ENCODE measurements around the gene ZNF157.
"Not testable (repeated sequence)": the region's sequence is repeated elsewhere in the genome, so short reads cannot be mapped to it uniquely, and the experiment has no call there.

The ZNF157 gene

GRCh38 chrX:47370278-47370677 lies at the start of gene ZNF157:
TSS of gene ZNF157 (plus strand) at chrX:47370578. CDS start at chrX:47370669, 91 bp downstream.
- no peak for DNase-seq (ENCODE audit: low read depth)

GRCh38 chrX:47321386-47321785 lies 49.0 kb upstream of the ZNF157 start:
- no peak for DNase-seq (ENCODE audit: low read depth)

DNA sequence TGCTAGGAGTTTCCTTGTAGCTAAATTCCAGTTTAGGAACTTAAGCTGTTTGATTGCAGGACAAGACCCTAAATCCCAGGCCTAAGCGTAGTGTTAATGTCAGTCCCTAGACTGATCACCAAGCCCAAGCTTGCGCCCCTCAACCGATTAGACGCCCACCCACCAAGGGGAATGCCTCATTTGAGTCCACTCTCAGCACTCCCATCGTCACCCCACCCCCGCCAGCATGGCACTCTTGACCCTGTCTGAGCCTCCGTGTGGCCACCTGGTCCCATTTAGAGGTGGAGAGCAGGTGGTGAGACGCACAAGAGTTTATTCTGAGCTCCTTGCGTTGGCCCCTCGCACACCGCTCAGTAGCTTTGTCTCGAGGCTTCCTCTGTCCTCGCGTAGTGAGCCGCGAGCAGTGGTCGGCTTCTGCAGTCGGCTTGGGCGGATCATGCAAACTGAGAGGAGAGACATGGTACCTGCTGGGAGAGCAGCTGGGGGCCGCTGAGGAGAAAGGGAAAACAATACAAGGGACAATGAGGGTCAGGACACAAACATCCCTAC lies 48.5 kb upstream of the ZNF157 start:
- DNase-seq (ENCODE audit: low read depth): no peak

DNA sequence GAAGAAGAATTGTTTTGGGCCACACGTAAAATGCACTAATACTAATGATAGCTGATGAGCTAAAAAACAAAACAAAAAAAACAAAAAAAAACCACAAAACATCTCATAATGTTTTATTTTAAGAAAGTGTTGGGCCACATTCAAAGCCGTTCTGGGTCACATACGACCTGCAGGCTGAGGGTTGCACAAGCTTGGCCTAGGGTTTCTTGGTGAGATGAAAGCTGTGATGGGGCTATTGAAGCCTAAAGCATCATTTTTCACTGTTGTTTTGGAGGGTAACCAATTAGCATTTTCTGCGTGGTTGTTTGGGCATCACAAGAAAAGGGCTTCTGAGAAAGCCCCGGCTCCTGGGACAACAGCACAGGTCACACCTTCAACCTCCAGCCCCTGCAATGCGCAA lies 42.5 kb upstream of the ZNF157 start:
- no peak for DNase-seq (ENCODE audit: low read depth)

GRCh38 chrX:47332729-47333128 lies 37.6 kb upstream of the ZNF157 start:
- DNase-seq (ENCODE audit: low read depth): not testable (repeated sequence)

- no peak for DNase-seq (ENCODE audit: low read depth)
These were observed 18.7 kb upstream of the ZNF157 start for GRCh38 chrX:47351706-47352105.

DNA sequence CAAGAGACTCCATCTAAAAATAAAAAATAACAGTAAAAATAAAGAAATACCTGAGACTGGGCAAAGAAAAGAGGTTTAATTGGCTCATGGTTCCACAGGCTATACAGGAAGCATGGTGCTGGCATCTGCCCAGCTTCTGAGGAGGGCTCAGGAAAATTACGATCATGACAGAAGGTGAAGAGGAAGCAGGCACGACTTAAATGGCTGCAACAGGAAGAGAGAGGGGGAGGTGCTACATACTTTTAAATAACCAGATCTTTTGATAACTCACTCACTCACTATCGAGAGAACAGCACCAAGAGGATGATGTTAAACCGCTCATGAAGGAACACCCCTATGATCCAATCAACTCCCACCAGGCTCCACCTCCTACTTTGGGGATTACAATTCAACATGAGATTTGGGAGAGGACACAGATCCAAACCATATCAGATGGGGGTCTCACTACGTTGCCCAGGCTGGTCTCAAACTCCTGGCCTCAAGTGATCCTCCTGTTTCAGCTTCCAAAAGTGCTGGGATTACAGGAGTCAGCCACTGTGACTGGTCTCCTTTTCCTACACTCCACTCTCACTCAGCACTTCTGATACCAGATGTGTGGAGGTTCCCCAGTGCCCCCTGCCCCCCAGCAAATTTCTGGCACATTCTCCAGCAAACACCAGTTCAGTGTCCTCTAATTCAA lies 11.9 kb upstream of the ZNF157 start:
- DNase-seq (ENCODE audit: low read depth): peak; percentile 4

DNA sequence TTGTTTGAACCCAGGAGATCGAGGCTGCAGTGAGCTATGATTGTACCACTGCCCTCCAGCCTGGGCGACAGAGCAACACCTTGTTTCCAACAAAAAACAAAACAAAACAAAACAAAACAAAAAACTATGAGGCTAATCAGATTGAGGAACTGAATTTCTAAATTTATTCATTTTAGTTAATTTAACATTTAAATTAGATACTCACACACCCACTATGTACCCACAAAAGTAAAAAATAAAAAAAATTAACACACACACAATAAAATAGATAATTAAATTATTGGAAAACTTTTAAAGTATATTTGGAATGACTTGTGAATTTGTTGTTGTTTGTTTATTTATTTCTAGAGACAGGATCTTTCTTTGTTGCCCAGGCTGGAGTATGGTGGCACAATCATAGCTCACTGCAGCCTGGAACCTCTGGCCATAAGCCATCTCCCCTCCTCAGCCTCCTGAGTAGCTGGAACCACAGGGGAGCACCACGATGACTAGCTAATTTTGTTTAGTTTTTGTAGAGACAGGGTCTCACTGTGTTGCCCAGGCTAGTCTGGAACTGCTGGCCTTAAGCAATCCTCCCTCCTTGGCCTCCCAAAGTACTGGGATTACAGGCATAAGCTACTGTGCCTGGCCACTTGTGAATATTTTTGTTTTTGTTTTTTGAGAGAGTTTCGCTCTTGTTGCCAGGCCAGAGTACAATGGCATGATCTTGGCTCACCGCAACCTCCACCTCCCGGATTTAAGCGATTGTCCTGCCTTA lies 9.8 kb upstream of the ZNF157 start:
- DNase-seq (ENCODE audit: low read depth): no peak

DNA sequence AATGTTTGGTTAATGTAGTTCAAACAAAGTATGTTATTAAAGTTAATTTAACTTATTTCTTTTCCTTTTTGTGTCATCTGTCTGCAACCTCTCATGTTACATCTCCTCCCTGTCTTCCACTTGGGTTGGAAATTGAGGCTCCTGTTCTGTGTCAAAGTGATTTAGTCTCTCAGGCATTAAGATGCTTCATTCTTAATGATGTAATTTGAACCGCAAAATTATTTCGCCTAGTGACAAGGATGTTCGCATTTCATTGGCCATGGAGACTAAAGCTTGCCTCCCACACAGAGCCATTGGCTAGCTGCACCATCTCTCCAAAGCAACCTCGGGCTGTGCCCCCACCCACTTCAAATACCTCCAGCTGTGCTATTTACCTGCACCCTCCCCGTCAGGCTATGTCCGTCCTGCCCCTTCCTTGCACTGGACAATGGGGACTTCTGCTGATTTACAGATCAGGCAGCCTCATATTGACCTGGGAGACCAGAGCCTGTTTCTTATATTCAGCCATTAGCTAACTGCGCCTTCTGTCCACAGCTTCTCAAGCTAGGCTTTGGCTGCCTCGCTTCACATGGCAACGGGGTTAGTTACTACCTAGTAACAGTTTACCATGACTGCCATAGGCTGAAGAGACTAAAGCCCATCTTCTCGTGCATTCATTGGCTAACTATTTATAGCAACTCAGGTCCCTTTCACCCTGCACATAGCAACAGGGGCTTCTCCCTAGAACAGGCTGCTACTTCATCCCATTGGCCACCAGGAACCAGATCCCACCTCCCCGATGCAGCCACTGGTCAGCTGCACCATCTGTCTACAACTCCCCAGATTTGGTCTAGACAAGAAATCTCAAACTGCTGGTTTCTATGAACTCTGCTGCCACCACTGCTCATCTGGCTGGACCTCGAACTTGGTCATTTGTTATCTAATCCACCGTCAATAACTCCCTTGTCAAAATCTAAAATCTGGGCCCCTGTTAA lies 8.6 kb upstream of the ZNF157 start:
- DNase-seq (ENCODE audit: low read depth): no peak

DNA sequence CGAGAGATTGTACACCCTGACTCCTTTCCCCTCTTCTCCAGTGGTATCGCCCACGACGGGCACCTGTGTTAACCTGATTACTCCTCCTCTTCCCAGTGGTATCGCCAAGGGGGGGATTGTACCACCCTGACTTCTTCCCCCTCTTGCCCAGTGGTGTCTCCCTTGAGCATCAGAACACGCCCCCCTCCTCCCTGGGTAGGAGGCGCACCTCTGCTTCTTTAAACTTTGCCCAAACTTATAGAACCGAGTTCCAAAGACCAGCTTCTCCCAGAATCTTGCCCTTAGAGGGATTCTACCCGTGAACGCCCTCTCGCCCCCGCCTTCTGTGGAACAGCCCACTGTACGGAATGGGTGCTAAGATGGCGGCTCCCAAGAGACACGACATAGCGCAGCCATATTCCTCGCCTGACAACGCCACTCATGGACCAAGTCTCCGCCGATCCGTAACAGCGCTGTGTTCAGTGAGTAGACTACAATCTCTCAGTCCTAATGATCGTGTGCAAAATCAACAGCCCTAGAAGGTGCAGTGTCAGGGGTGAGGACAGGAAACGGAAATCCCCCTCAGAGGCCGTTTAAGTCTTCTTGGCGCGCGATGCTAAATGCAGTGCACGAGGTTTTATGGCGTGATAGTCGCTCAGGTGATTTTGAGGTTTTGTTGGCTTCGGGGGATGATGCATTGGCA lies 4.2 kb upstream of the ZNF157 start:
- peak; percentile 49 for DNase-seq (ENCODE audit: low read depth)

DNA sequence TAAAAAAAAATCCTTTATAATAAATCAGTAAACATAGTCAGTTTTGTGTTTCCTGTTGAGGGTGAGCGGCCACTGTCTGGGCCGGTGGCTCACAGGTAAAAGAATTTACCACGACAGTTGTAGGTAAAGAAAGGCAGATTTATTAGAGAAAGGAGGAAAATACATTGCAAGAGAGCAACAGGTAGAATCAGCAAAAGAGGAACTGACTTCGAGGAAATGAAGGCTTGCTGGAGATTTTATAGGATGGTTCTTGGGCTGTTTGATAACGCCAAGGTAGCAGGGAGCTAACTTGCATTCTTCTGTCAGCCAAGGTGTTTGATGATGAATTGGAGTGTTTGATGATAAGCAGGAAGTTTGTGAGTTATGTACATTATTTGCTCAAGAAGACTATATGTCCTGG lies 2.8 kb downstream of the ZNF157 start:
- no peak for DNase-seq (ENCODE audit: low read depth)

DNA sequence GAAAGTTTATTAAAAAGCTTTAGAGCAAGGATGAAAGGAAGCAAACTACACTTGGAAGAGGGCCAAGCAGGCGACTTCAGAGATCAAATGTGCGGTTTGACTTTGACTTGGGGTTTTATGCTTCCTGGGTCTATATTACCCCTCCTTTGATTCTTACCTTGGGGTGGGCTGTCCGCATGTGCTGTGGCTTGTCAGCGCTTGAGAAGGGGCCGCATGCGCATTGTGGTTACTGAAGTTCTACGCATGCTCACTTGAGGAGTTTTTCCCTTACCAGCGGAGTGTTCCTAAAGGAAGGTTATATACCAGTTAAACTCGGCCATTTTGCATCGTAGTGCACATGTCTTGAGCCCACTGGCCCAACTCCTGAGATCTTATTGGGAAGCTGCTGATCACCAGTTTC lies 9.9 kb downstream of the ZNF157 start:
- peak; percentile 49 for DNase-seq (ENCODE audit: low read depth)

- not testable (repeated sequence) for DNase-seq (ENCODE audit: low read depth)
These were observed 10.5 kb downstream of the ZNF157 start for GRCh38 chrX:47380837-47381236.

DNA sequence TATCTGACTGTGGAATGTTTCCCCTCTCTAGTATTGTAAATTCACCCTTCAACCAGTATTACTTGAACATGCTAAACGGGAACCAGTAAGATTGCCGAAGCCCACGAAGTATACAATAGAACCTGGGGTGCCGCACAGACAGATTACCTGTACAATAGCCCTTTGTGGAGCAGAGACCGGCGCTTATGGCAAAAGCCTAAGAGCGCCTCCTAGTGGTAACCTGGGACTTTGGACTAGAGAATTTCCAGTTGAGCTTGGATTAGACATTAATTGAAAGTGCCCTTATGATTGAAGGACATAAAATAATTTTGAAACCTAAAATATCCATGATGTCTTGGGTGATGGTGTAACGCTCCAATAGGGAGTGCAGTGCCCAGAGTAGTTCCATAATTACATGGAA lies 14.1 kb downstream of the ZNF157 start:
- DNase-seq (ENCODE audit: low read depth): peak; percentile 55

DNA sequence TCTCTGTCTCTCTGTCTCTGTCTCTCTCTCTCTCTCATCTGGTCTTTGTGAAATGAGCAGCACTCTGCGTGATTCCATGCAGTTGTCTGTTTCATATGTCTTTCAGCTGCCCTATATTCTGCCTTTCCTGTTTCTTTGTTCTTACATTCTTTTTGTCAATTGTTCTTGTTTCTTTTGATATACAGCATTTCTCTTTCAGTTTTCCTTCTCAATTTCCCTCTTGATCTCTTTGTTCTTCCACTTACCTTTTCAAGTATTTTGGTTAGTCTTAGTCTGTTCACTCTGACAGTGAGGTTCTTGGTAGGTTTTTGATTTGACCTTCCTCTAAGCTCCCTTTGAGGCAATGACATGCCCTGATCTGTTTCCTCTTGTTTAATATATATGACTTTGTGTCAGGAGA lies 20.4 kb downstream of the ZNF157 start:
- no peak for DNase-seq (ENCODE audit: low read depth)

DNA sequence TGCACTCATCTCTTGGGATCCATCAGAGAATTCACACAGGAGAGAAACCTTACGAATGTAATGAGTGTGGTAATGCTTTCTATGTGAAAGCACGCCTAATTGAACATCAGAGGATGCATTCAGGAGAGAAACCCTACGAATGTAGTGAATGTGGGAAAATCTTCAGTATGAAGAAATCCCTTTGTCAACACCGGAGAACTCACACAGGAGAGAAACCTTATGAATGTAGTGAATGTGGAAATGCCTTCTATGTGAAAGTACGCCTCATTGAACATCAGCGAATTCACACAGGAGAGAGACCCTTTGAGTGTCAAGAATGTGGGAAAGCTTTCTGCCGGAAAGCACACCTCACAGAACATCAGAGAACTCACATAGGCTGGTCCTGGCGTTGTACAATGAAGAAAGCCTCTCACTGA lies 42.8 kb downstream of the ZNF157 start:
- DNase-seq (ENCODE audit: low read depth): no peak

- DNase-seq (ENCODE audit: low read depth): no peak
These were observed 49.9 kb downstream of the ZNF157 start for GRCh38 chrX:47420265-47420664.

- DNase-seq (ENCODE audit: low read depth): no peak
These were observed 50.6 kb downstream of the ZNF157 start for GRCh38 chrX:47420962-47421361.

- no peak for DNase-seq (ENCODE audit: low read depth)
These were observed 52.1 kb downstream of the ZNF157 start for GRCh38 chrX:47422444-47422843.

GRCh38 chrX:47430925-47431324 lies 60.5 kb downstream of the ZNF157 start:
- no peak for DNase-seq (ENCODE audit: low read depth)

GRCh38 chrX:47446431-47446830 lies 76.1 kb downstream of the ZNF157 start:
- DNase-seq (ENCODE audit: low read depth): no peak

- DNase-seq (ENCODE audit: low read depth): no peak
These were observed 76.6 kb downstream of the ZNF157 start for GRCh38 chrX:47446971-47447370.
